ENCODE results near the gene TSPAN9.

Gene TSPAN9

GRCh38 chr12:3141339-3142321 is 64.5 kb downstream of the TSPAN9 start:
- DNase-seq (ENCODE audit: low read depth, low spot score) = no peak

GRCh38 chr12:3142386-3142785 is 65.2 kb downstream of the TSPAN9 start:
- no peak for DNase-seq (ENCODE audit: low read depth, low spot score)

GRCh38 chr12:3144495-3144894 is 67.3 kb downstream of the TSPAN9 start:
- no peak for DNase-seq (ENCODE audit: low read depth, low spot score)

- DNase-seq (ENCODE audit: low read depth, low spot score) = no peak
These were observed 67.9 kb downstream of the TSPAN9 start for GRCh38 chr12:3145033-3145432.

GRCh38 chr12:3145546-3146310 is 68.5 kb downstream of the TSPAN9 start:
- no peak for DNase-seq (ENCODE audit: low read depth, low spot score)

GRCh38 chr12:3147260-3147659 is 70.1 kb downstream of the TSPAN9 start:
- DNase-seq (ENCODE audit: low read depth, low spot score) = no peak

- no peak for DNase-seq (ENCODE audit: low read depth, low spot score)
These were observed 71.3 kb downstream of the TSPAN9 start for GRCh38 chr12:3148366-3149000.

GRCh38 chr12:3149515-3150307 is 72.5 kb downstream of the TSPAN9 start:
- no peak for DNase-seq (ENCODE audit: low read depth, low spot score)

GRCh38 chr12:3150308-3150670 is 73.1 kb downstream of the TSPAN9 start:
- DNase-seq (ENCODE audit: low read depth, low spot score) = no peak

GRCh38 chr12:3150931-3151835 is 74.0 kb downstream of the TSPAN9 start:
- no peak for DNase-seq (ENCODE audit: low read depth, low spot score)

- DNase-seq (ENCODE audit: low read depth, low spot score) = no peak
These were observed 74.9 kb downstream of the TSPAN9 start for GRCh38 chr12:3152011-3152511.

- no peak for DNase-seq (ENCODE audit: low read depth, low spot score)
These were observed 75.7 kb downstream of the TSPAN9 start for GRCh38 chr12:3152892-3153291.

- DNase-seq (ENCODE audit: low read depth, low spot score) = no peak
These were observed 76.8 kb downstream of the TSPAN9 start for GRCh38 chr12:3154006-3154405.

- DNase-seq (ENCODE audit: low read depth, low spot score) = no peak
These were observed 78.7 kb downstream of the TSPAN9 start for GRCh38 chr12:3155702-3156370.

- no peak for DNase-seq (ENCODE audit: low read depth, low spot score)
These were observed 80.6 kb downstream of the TSPAN9 start for GRCh38 chr12:3157581-3158323.

- DNase-seq (ENCODE audit: low read depth, low spot score) = no peak
These were observed 81.8 kb downstream of the TSPAN9 start for GRCh38 chr12:3158851-3159465.

GRCh38 chr12:3160081-3160480 is 82.9 kb downstream of the TSPAN9 start:
- no peak for DNase-seq (ENCODE audit: low read depth, low spot score)

- no peak for DNase-seq (ENCODE audit: low read depth, low spot score)
These were observed 84.7 kb downstream of the TSPAN9 start for GRCh38 chr12:3161861-3162260.

Data from activated CD4-positive, CD25-positive, alpha-beta regulatory T cell treated with anti-CD3 and anti-CD28 coated beads, Interleukin-2, amount 50 U/mL, for 16 hours (primary cell).